Activated CD4-positive, alpha-beta memory T cell treated with anti-CD3 and anti-CD28 coated beads for 36 hours (primary cell): ENCODE data around the gene ARHGAP26. TPM values are rescaled to one million over a fixed set of nuclear protein-coding genes. Genes with fewer than 3 reads are reported as not detected.

Source experiments
- CTCF ChIA-PET: fragments of 350-600 bp; sonication (Branson Sonifier 250); formaldehyde crosslinking; loops from one replicate; lab custom pipeline; 2021; ENCODE audit warnings: antibody characterized with exemption, inconsistent platforms; lab: Charles Lee
- POLR2A ChIA-PET: fragments of 350-600 bp; sonication (Branson Sonifier 250); formaldehyde crosslinking; loops from one replicate; lab custom pipeline; 2021; ENCODE audit warnings: antibody characterized with exemption; lab: Charles Lee
- DNase-seq: peaks from one replicate; pipeline ENCODE4 v3.0.0-alpha.2; 2020
- H3K27ac Mint-ChIP-seq: one replicate; pipeline ENCODE4 v1.8.0; 2021; ENCODE audit warnings: mixed read lengths
- H3K27me3 Mint-ChIP-seq: one replicate; pipeline ENCODE4 v1.8.0; 2021; ENCODE audit warnings: mixed read lengths
- H3K36me3 Mint-ChIP-seq: one replicate; pipeline ENCODE4 v1.8.0; 2021; ENCODE audit warnings: mixed read lengths
- H3K4me1 Mint-ChIP-seq: one replicate; pipeline ENCODE4 v1.8.0; 2021; ENCODE audit warnings: low read depth, mixed read lengths
- H3K4me3 Mint-ChIP-seq: one replicate; pipeline ENCODE4 v1.8.0; 2021; ENCODE audit warnings: mild to moderate bottlenecking, mixed read lengths
- H3K9me3 Mint-ChIP-seq: one replicate; pipeline ENCODE4 v1.8.0; 2021; ENCODE audit warnings: mixed read lengths
- intact Hi-C: fragments of 100-400 bp; cut with micrococcal nuclease; formaldehyde crosslinking; loops from one replicate; pipeline ENCODE4 v1.15.1; 2023
- total RNA-seq, 2 experiments: library from RNA; stranded (reverse); gene quantifications; one replicate each; pipeline ENCODE4 v1.2.3, GENCODE V29; 2021

Gene ARHGAP26
- total RNA-seq, 2 experiments from 2014 or later = 16.4 to 16.9 TPM

DNA sequence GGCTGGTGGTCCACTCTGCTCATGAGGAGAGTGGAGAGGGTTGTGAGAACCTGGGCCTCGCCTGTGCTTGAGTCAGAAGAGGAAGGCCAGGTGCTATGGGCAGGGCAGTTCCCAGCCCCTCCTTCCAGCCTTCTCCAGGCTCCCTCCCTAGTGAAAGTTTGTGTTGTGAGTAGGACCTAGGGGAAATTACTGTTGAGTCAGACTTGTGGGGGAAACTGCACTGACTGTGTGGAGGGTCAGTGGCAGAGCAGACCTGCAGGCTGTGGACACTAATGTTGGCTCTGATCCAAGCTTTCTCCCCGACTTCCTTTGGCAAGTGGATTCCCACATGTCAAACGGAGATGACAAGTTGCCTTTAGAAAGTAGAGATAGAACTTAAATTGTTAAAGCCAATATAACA is 102.6 kb downstream of the ARHGAP26 start:
- no peak overlapping the region for H3K27ac Mint-ChIP-seq
- no peaks in the 10 kb centered on the region for H3K4me1 Mint-ChIP-seq
- H3K27me3 Mint-ChIP-seq = no peaks in the 10 kb centered on the region
- ChIA-PET CTCF (interaction anchor here (1.3 to 16.1 kb wide), 4 partner anchors 8 to 156 kb away, joined by 3 to 246 read pairs (median 50); no protein-coding TSS in a partner anchor), POLR2A (no interaction called here)
- no peak overlapping the region for H3K4me3 Mint-ChIP-seq
- H3K36me3 Mint-ChIP-seq = no peaks in the 10 kb centered on the region
- intact Hi-C loops = no loop called here
- no peaks in the 10 kb centered on the region for H3K9me3 Mint-ChIP-seq
- DNase-seq = no peak

DNA sequence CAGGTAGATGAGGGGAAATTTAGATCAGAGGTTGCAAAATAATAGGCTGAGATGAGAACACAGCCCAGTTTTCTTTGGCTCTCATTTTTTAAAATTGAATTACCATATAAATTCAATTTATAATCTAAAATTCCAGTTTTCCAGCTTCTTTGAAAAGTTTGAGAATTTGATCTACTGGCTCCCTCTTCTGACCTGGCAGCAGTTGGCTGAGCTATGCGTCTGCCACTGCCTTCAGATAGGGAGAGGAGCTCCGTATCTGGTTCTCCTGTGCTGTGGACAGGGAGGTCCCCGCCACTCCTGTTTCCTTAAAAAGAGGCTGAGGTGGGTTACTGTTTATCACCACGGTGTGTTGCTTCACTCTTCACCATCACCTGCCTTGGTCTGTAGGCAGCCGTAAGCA is 103.7 kb downstream of the ARHGAP26 start:
- intact Hi-C loops = no loop called here
- no peaks in the 10 kb centered on the region for H3K36me3 Mint-ChIP-seq
- no peak for DNase-seq
- no peaks in the 10 kb centered on the region for H3K9me3 Mint-ChIP-seq
- CTCF ChIA-PET = interaction anchor here (1.2 to 16.1 kb wide), 5 partner anchors 14 to 157 kb away, joined by 3 to 246 read pairs (median 11); no protein-coding TSS in a partner anchor
- POLR2A ChIA-PET = no interaction called here
- no peak overlapping the region for H3K27ac Mint-ChIP-seq
- no peak overlapping the region for H3K4me3 Mint-ChIP-seq
- no peaks in the 10 kb centered on the region for H3K27me3 Mint-ChIP-seq
- no peaks in the 10 kb centered on the region for H3K4me1 Mint-ChIP-seq

DNA sequence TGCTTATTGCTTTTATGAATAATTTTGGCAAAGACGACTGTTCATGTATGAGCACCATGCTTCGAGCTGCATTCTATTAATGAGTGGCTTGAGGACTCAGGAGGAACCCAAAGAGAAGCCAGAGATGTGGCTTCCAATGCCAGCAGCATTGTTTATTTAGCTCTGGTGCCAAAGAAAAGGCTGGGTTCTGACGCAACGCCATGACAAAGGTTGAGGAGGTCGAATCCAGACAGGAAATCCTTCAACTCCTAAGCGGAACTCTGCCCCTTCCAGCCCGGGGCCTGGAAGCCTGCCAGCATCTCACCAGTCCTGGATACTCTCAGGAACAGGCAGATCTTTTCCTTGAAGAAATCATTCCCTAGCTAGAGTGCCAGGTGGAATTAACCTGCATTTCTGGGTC is 104.4 kb downstream of the ARHGAP26 start:
- ChIA-PET CTCF (interaction anchor here (0.9 to 16.1 kb wide), 7 partner anchors 7 to 158 kb away, joined by 3 to 246 read pairs (median 8); no protein-coding TSS in a partner anchor), POLR2A (no interaction called here)
- no peaks in the 10 kb centered on the region for H3K4me1 Mint-ChIP-seq
- H3K9me3 Mint-ChIP-seq = no peaks in the 10 kb centered on the region
- H3K4me3 Mint-ChIP-seq = no peak overlapping the region
- DNase-seq = no peak
- H3K27ac Mint-ChIP-seq = no peak overlapping the region
- intact Hi-C loops = no loop called here
- no peaks in the 10 kb centered on the region for H3K36me3 Mint-ChIP-seq
- no peaks in the 10 kb centered on the region for H3K27me3 Mint-ChIP-seq

DNA sequence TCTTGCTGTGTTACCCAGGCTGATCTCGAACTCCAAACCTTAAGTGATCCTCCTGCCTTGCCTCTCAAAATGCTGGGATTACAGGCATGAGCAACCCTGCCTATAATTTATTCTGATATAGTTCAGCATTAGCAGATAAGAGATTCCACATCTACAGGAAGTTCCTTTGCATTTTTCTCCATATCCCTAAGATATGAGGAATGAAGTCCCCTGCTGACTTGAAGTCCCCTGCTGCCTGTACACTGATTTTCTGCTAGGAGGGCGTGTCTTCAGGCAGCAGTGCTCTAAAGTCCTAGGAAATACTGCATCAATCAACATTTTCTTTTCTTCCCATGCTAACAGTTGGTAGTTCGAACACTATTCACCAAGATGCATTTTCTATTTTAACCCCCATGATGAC is 105.8 kb downstream of the ARHGAP26 start:
- ChIA-PET POLR2A (no interaction called here), CTCF (interaction anchor here (1.4 to 16.1 kb wide), 3 partner anchors 9 to 159 kb away, joined by 8 to 246 read pairs (median 18); no protein-coding TSS in a partner anchor)
- no peaks in the 10 kb centered on the region for H3K4me1 Mint-ChIP-seq
- H3K9me3 Mint-ChIP-seq = no peaks in the 10 kb centered on the region
- no peaks in the 10 kb centered on the region for H3K27me3 Mint-ChIP-seq
- DNase-seq = no peak
- intact Hi-C loops = no loop called here
- no peak overlapping the region for H3K4me3 Mint-ChIP-seq
- H3K27ac Mint-ChIP-seq = no peak overlapping the region
- no peaks in the 10 kb centered on the region for H3K36me3 Mint-ChIP-seq

DNA sequence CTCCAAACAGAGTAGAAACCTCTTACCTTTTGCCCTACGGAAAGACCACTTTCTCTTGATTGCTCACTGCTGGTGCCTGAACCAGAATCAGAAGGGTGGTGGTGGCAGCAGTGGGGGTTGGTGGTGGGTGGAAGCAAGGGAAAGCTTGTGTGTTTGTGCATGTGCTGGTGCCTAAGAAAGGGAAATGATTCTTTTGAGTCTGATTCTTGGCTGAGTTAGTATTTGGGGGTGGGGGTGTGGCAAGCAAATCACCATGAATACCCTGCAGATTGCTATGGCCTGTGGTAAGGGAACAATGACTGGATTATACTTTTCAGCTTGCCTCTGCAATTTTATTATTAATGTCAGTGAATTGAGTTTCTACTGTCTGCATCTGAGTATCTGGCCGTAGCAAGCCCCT is 106.6 kb downstream of the ARHGAP26 start:
- H3K27ac Mint-ChIP-seq = no peak overlapping the region
- no peak for DNase-seq
- H3K4me1 Mint-ChIP-seq = no peaks in the 10 kb centered on the region
- no peak overlapping the region for H3K4me3 Mint-ChIP-seq
- ChIA-PET CTCF (interaction anchor here (1.3 to 16.1 kb wide), 4 partner anchors 11 to 168 kb away, joined by 4 to 251 read pairs (median 125); no protein-coding TSS in a partner anchor), POLR2A (no interaction called here)
- no peaks in the 10 kb centered on the region for H3K9me3 Mint-ChIP-seq
- H3K36me3 Mint-ChIP-seq = no peaks in the 10 kb centered on the region
- intact Hi-C loops = no loop called here
- H3K27me3 Mint-ChIP-seq = no peaks in the 10 kb centered on the region

DNA sequence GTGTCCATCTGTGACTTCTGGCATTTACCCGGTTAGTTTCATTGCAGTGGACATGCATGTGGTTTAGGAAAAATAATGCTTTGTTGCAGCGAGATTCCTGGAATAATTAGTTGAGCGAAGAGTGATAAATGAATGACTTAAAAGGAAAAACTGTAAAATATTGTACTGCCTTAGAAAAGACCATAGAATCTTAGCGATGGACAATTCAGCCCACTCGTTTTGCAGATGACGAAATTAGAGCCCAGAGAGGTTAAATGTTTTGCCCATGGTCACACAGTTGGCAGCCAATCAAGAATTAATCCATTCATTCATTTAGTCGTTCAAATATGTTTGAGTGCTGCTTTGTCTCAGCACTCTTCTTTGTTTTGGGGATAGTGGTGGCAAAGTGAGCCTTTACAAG is 107.9 kb downstream of the ARHGAP26 start:
- no peak for DNase-seq
- POLR2A ChIA-PET = interaction anchor here (0.6 kb wide), 1 partner anchor 276 kb away, joined by 3 read pairs; no protein-coding TSS in a partner anchor
- no peaks in the 10 kb centered on the region for H3K4me1 Mint-ChIP-seq
- H3K4me3 Mint-ChIP-seq = no peak overlapping the region
- H3K36me3 Mint-ChIP-seq = peaks cover 3% of the 10 kb centered on the region
- CTCF ChIA-PET = interaction anchor here (1.7 to 16.1 kb wide), 4 partner anchors 10 to 169 kb away, joined by 4 to 251 read pairs (median 141); no protein-coding TSS in a partner anchor
- intact Hi-C loops = no loop called here
- H3K27me3 Mint-ChIP-seq = no peaks in the 10 kb centered on the region
- no peaks in the 10 kb centered on the region for H3K9me3 Mint-ChIP-seq
- H3K27ac Mint-ChIP-seq = no peak overlapping the region

DNA sequence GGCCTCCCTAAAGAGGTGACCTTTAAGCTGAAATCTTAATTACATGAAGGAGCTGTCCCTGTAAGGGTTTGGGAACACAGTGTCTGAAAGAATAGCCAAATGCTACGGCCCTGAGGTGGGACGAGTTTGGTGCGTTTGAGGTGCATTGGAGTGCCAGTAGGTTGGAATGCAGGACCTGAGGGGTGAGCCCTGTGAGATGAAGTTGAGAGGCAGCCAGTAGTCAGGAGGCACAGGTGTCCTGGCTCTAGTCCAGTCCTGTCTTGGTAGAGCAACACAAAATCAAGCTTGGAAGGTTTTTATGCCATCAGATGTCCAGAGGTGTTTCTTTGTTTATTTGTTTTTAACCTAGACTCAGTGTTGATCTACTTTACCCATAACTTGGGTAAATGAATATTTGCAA is 108.5 kb downstream of the ARHGAP26 start:
- Mint-ChIP-seq H3K4me1 (no peaks in the 10 kb centered on the region), H3K36me3 (peaks cover 3% of the 10 kb centered on the region), H3K4me3 (no peak overlapping the region), H3K27me3 (no peaks in the 10 kb centered on the region), H3K9me3 (no peaks in the 10 kb centered on the region), H3K27ac (no peak overlapping the region)
- CTCF ChIA-PET = interaction anchor here (1.0 to 16.1 kb wide), 8 partner anchors 9 to 746 kb away, joined by 3 to 251 read pairs (median 29); no protein-coding TSS in a partner anchor
- no peak for DNase-seq
- POLR2A ChIA-PET = no interaction called here
- intact Hi-C loops = no loop called here

DNA sequence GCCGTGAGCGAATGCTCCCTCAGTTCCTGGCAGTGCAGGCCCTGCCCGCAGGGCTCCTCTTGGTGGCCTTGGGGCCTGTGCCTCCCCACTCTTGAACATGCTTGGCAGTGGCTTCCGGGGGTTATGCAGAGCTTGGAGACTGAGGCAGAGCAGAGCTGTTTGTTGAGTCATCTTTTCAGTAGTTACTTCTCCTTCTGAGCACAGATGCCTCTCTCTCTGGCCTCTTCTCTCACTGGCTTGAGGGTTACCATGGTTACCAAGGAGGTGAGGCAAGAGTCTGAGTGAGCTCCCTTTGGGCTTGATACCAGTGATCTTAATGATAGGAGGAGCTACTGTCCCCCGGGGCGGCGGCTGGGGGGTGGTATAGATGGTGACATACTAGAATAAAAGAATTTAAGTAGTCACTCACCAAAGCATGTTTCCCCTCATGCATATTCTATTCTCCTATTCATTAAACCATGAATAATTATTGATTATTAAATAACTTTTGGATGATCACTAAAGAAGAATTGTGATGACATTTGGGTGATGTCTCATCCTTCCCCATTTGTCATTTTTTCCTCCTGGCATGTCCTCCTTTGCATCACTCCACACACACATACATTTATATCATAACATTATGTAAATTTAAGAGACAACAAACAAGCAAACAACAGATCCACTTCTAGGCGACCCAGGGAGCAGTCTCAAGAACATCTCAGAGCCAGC is 111.1 kb downstream of the ARHGAP26 start:
- Mint-ChIP-seq H3K9me3 (no peaks in the 10 kb centered on the region), H3K36me3 (peaks cover 3% of the 10 kb centered on the region), H3K27me3 (no peaks in the 10 kb centered on the region), H3K27ac (no peak overlapping the region), H3K4me3 (no peak overlapping the region), H3K4me1 (no peaks in the 10 kb centered on the region)
- intact Hi-C loops = loop anchor here (2.0 to 5.0 kb wide), 3 partner anchors 14 to 224 kb away; no protein-coding TSS in a partner anchor
- ChIA-PET CTCF (interaction anchor here (0.8 to 16.1 kb wide), 15 partner anchors 7 to 226 kb away, joined by 3 to 251 read pairs (median 8); partner anchors contain the start of gene ARHGAP26), POLR2A (interaction anchor here (1.0 kb wide), 1 partner anchor 10 kb away, joined by 3 read pairs; no protein-coding TSS in a partner anchor)
- no peak for DNase-seq

DNA sequence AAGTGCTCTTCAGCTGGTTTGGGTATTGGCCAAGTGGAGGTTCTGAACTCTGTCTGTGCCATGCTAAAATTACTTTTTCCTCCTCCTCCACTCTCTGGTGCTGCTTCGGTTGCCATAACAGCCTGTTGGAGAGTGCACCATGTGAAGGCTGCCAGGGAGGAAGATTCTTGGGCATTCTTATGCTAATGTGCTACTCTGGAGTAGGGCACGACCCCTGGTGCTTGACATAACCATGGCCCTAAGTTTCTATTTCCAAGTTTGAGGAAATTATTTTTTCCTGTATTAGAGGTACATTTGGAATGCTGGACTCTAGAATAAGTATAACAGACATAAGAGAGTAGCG is 111.6 kb downstream of the ARHGAP26 start:
- CTCF ChIA-PET = interaction anchor here (0.9 to 16.1 kb wide), 10 partner anchors 7 to 226 kb away, joined by 3 to 251 read pairs (median 22); partner anchors contain the start of gene ARHGAP26
- Mint-ChIP-seq H3K27ac (no peak overlapping the region), H3K4me1 (no peaks in the 10 kb centered on the region), H3K9me3 (no peaks in the 10 kb centered on the region), H3K36me3 (peaks cover 3% of the 10 kb centered on the region), H3K4me3 (no peak overlapping the region), H3K27me3 (no peaks in the 10 kb centered on the region)
- no peak for DNase-seq
- intact Hi-C loops = loop anchor here (2.0 to 5.0 kb wide), 3 partner anchors 15 to 224 kb away; no protein-coding TSS in a partner anchor
- POLR2A ChIA-PET = interaction anchor here (1.0 kb wide), 1 partner anchor 11 kb away, joined by 3 read pairs; no protein-coding TSS in a partner anchor

DNA sequence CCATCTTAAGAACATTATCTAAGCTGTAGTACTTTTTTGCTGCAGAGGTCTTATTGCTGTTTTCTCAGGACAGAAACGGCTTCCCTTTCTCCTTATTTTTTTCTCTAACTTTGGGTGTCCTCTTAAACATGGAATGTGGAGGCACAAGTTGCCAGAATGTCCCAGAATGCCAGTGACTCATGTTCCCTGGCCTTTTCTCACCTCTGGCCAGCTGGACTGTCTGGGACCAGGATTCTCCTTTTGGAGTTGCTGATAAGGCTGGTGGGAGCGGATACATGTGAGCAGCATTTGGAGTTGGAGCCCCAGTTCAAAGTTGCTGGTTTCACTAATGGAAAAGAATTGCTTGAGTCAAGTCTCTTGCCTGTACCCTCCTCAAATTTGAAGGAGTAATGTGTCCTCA is 112.8 kb downstream of the ARHGAP26 start:
- H3K9me3 Mint-ChIP-seq = no peaks in the 10 kb centered on the region
- POLR2A ChIA-PET = no interaction called here
- no peak overlapping the region for H3K27ac Mint-ChIP-seq
- CTCF ChIA-PET = interaction anchor here (0.8 to 16.1 kb wide), 9 partner anchors 9 to 228 kb away, joined by 3 to 251 read pairs (median 3); no protein-coding TSS in a partner anchor
- no peaks in the 10 kb centered on the region for H3K27me3 Mint-ChIP-seq
- peaks cover 3% of the 10 kb centered on the region for H3K36me3 Mint-ChIP-seq
- no peaks in the 10 kb centered on the region for H3K4me1 Mint-ChIP-seq
- intact Hi-C loops = loop anchor here (5.0 kb wide), 1 partner anchor 226 kb away; no protein-coding TSS in a partner anchor
- H3K4me3 Mint-ChIP-seq = no peak overlapping the region
- no peak for DNase-seq

DNA sequence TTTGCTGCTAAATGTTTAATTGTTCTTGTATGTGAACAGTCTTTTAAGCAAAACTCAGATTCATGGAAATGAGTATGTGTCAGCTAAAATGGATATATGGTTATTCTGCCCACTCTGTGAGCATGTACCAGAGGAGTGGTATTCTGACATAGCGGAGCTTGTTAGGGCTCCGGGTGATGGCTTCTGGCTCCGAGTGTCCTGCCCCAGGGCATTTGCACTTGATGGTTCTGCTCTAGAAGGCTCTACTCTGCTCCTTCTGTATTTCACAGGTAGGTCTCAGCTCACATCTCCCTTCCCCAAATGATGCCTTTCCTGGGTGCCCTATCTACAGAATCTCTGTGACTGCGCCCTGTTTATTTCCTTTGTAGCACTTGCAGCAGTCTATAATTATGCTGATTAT is 113.3 kb downstream of the ARHGAP26 start:
- H3K4me1 Mint-ChIP-seq = no peaks in the 10 kb centered on the region
- ChIA-PET POLR2A (no interaction called here), CTCF (interaction anchor here (0.8 to 16.1 kb wide), 7 partner anchors 14 to 228 kb away, joined by 3 to 251 read pairs (median 3); no protein-coding TSS in a partner anchor)
- DNase-seq = no peak
- intact Hi-C loops = loop anchor here (5.0 kb wide), 1 partner anchor 226 kb away; no protein-coding TSS in a partner anchor
- H3K36me3 Mint-ChIP-seq = peaks cover 3% of the 10 kb centered on the region
- no peak overlapping the region for H3K27ac Mint-ChIP-seq
- H3K9me3 Mint-ChIP-seq = no peaks in the 10 kb centered on the region
- H3K27me3 Mint-ChIP-seq = no peaks in the 10 kb centered on the region
- H3K4me3 Mint-ChIP-seq = no peak overlapping the region

DNA sequence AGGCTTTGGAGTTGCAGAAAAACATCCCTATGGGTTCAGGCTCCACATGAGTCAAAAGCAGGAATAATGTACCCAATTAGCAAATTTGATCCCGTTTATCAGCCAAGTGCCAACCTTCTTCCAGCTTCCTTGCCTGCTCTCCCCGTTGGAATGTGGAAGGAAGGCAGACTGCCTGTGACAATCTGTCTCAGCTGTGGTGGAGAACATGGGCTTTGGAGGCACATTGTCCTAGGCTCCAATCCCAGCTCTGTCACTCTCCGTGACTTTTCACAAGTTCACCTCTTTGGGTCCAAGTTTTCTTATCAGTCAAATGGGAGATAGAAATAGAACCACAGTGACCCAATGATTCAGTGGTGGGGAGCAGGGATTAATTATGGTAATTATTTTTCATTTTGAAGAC is 113.9 kb downstream of the ARHGAP26 start:
- H3K36me3 Mint-ChIP-seq = peaks cover 3% of the 10 kb centered on the region
- H3K4me3 Mint-ChIP-seq = no peak overlapping the region
- POLR2A ChIA-PET = no interaction called here
- no peak for DNase-seq
- H3K27me3 Mint-ChIP-seq = no peaks in the 10 kb centered on the region
- intact Hi-C loops = loop anchor here (5.0 kb wide), 1 partner anchor 227 kb away; no protein-coding TSS in a partner anchor
- H3K27ac Mint-ChIP-seq = no peak overlapping the region
- H3K4me1 Mint-ChIP-seq = no peaks in the 10 kb centered on the region
- CTCF ChIA-PET = interaction anchor here (0.8 to 16.1 kb wide), 6 partner anchors 14 to 184 kb away, joined by 3 to 251 read pairs (median 30); no protein-coding TSS in a partner anchor
- H3K9me3 Mint-ChIP-seq = no peaks in the 10 kb centered on the region
